HG03457 (cell line): Measurements from ENCODE around the gene WDR6.
"Not testable (repeated sequence)": the region's sequence is repeated elsewhere in the genome, so short reads cannot be mapped to it uniquely, and the experiment has no call there.

ENCODE experiments used
- ATAC-seq: cut with Tn5 transposase; IDR thresholded peaks from one replicate; pipeline ENCODE4 v1.9.1; 2021; ENCODE audit warnings: moderate number of reproducible peaks; ENCODE audit not compliant: unreplicated experiment

WDR6 gene

DNA sequence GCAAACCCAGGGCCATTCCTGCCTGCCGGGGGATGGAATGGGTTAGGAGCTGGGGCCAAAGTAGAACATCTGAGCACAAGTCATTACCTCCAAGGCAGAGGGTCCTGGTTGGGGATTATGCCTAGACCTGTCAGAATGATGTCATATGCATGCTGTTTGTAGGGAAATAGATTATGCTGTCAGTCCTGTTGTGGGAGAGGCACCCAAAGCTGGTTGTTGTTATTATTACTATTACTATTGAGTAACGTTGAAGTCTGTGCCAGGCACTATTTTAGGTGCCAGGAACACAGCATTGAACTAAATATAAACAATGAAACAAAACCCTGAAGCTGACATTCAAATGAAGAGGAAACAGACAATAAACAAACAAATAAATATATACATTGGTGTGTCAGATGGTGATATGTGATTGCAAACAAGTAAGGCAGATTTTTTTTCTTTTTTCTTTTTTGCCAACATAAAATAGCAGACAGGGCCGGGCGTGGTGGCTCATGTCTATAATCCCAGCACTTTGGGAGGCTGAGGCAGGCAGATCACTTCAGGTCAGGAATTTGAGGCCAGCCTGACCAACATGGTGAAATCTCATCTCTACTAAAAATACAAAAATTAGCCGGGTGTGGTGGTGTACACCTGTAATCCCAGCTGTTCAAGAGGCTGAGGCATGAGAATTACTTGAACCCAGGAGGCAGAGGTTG, 15.2 kb upstream of the WDR6 start:
- ATAC-seq: no peak

DNA sequence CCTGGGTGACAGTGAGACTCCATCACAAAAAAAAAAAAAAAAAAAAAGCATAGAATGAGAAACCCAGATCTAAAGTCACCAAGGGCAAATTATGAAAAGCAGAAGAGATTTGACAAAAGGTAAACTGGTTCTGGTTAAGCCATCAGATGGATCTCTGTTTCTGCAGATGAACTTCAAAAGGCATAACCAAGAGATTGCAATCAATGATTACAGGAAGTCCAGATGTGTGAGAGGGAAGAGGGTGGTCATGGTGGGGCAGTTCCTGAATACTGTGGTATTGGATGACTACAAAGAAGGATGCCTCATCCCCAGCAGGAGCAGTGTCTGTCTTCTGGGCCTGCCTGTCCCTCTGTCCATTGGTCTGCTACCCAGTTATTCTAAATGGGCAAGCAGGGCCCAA, 13.4 kb upstream of the WDR6 start:
- no peak for ATAC-seq

DNA sequence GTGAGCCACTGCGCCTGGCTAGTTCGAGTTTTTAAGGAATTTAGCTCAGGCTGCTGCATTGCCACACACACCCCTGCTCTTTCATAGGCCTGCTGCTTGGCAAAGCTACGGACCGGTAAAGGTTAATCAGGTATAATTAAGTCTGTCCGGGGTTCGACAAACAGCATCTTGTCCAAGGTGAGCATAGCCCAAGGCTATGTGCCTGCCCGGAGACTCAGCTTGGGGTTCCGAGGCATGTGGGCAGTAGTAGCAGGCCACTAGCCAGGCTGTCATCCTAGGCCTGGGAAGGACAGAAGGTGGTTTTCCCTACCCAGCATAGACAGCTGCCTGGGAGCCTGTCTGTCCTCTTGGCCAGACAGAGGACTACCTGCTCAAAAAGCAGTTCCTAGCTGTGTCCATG, 10.6 kb upstream of the WDR6 start:
- no peak for ATAC-seq

DNA sequence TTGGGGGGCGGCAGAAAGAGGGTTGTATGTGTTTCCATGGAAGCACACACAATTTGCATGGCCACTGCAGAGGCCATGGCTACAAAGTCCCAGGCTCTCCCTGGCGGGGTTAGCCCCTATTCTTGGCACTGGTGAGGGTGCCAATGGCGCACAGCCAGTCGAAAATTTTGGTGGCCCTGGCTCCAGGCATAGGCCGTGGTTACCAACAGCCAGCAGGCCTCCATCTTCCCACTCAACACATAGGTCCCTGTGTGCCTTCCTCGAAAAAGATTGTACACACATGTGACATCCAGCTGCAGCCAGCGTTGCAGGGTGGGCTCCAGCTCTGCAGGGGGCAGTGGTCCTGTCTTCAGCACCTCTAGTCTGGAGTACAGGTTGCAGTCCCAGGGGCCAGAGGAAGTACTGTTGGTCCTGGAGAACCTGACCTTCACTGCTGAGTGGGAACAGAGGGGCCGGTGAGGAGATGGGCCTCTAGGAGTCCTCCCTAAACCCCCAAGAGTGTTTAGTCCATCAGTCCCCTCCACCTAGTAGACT, 10.0 kb upstream of the WDR6 start:
- ATAC-seq: no peak

DNA sequence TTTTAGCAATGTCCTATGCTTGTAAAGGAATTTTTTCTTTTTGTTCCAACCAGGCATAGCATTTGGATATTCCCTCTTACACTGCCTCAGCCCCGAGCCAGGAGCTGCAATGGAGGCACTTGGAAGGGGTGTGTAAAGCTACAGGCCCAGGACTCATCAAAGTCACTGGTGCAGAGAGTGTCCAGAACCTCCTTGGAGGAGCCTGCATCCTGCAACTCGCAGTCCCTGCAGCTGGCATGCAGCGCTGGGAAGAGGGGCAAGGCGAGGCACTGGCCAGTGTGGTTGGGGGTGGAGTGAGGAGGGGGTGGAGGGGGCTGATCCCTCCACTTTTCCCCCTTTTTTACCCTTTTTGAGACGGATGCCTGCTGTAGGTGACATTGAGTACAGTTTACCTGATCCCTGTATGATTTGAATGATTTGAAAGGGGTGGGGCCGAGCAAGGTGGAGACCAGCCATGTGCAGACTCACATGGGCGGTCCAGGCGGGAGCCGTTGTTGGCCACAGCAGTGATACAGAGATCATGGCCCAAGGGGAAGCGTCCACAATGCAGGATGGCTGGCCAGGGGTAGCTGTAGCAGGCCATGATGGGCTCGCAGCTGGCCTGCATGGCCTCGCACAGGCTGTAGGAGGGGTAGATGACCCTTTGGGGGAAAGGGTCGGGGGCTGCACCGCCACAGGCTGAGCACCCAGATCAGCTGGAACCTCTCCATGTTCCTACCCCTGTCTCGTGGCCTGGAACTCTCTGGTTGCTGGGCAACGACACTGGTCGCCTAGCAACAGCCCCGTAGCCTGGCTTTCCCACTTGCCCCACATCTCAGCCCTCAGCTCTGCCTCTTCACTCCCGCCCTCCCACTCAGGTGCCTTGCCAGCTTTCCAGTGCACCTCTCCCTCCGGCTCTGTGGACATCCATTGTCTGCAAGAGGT, 9.2 kb upstream of the WDR6 start:
- no peak for ATAC-seq

DNA sequence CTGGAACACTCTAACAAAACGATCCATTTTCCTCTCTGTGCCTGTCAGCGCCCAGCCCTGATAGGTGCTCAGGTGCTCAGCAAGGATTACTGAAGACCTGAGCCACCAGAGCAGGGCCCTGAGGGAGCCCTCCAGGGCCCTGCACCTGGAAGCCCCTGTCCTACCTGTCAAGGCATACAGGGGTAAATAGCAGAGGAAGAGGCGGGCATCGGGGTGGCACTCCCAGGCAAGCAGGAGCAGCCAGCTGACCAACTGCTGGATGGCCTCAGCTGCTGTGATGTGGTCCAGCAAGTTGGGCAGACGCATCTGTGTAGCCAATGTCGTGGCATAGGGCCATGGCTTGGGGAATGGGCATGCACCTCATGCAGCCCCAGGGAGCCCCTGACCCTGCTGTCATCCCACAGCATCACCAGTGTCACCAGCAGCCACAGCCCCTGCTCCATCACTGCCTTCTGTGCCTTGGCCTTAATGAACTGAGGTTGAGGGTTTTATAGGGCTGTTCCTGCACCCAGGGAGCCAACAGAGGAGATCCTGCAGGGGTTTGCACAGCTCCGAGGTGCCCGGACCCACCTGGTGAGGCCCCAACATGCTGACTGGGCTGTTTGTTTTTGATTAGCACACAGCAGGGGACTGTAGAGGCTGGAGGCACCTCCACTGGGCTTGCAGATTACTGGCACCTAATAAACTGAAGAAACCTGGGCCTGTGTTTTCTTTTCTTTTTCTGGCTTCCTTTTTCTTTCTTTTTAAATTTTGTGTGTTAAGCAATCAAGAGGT, 7.9 kb upstream of the WDR6 start:
- ATAC-seq: no peak

DNA sequence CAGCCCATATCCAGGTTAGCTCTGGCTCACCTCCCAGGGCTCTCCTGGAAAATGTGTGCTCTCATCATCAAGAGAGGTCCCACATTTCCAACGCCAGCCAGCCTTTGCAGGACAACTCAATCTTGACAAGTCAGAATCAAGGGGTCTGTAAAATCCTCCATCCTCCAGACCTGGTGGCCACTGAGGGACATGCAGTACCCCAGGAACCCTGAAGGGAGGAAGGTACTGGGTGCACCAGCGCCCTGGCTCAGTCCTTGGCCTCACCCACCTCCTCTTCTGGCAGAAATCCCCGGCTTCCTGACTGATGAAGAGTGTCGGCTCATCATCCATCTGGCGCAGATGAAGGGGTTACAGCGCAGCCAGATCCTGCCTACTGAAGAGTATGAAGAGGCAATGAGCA, 6.0 kb upstream of the WDR6 start:
- ATAC-seq: no peak

DNA sequence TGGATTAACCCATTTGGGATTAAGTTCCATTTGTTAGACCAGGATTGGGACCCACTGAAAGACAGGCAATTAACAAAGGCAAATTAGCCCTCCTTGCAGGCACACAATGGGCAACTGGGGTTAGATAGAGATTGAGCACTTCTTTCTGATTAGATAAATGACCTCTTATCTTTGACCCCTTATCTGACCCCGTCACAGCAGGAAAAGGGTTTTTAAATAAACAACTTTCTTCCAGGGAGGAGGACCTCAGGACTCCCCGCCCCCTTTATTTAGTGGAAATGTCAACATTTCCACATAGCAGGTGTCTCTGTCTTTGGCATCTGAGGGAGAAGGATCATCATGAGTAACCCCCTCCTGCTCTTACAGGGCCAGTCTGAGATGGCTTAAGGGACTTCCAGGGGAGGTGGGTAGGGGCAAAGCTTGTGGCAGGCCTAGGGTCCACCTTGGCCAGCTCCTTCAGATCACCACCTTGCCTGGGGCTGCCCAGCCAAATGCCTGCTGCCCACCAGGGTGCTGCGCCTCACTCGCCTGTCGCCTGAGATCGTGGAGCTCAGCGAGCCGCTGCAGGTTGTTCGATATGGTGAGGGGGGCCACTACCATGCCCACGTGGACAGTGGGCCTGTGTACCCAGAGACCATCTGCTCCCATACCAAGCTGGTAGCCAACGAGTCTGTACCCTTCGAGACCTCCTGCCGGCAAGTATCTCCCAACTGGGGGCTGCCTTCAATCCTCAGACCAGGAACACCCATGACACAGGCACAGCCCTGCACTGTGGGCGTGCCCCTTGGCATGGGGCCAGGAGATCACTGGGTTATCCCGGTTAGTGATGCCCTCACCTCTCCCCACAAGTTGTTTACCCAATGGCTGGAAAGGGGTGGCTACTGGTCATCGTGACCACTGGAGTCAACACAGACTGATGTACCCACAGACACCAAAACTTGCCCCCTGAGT, 2.6 kb upstream of the WDR6 start:
- ATAC-seq: no peak

DNA sequence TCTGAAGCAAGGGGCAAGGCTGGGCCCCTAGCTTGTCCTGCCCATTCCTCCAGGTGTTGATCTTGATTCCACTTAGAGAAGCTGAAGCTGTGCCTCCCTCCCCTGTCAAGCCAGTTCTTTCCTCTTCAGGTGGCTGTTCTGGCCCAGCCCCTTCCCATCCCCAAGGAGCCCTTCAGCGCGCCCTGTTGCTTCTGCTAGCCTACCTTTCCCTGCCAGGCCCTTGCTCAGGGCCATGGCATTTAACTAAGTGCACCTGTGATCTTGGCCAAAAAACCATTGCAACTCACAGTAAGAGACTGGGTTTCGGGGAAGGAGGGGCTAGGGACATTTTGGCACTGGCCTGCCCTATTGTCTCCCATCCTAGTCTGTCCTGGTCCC, 1.9 kb upstream of the WDR6 start:
- no peak for ATAC-seq

DNA sequence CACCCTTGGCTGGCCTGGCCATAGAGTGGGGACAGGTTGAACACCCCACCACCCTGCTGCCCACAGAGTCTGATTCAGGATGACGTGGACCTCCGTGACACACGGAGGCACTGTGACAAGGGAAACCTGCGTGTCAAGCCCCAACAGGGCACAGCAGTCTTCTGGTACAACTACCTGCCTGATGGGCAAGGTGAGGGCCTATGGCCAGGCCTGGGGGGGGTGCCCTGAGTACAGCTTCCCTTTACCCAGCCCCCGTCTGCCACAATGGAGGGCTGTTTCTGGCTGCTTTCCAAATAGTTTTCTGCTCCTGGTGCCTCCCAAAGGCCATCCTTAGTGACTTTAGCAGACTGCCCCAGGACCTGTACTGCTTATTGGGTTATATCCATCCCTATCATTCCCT, 1.2 kb upstream of the WDR6 start:
- ATAC-seq: no peak

DNA sequence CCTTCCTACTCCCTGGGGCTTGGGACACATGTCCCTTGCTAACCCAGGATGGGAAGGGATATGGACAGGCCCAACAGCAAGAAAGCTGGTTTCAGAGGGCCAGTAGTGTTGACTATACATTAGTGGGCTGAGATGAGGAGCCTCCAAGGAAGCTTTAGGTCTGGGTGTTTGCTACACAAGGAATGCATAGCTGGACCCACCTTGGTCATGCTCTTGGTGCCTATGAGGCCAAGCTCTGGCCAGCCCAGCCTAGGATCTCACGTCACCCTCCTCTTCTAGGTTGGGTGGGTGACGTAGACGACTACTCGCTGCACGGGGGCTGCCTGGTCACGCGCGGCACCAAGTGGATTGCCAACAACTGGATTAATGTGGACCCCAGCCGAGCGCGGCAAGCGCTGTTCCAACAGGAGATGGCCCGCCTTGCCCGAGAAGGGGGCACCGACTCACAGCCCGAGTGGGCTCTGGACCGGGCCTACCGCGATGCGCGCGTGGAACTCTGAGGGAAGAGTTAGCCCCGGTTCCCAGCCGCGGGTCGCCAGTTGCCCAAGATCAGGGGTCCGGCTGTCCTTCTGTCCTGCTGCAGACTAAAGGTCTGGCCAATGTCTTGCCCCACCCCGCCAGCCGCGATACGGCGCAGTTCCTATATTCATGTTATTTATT, 653 bp upstream of the WDR6 start:
- no peak for ATAC-seq

DNA sequence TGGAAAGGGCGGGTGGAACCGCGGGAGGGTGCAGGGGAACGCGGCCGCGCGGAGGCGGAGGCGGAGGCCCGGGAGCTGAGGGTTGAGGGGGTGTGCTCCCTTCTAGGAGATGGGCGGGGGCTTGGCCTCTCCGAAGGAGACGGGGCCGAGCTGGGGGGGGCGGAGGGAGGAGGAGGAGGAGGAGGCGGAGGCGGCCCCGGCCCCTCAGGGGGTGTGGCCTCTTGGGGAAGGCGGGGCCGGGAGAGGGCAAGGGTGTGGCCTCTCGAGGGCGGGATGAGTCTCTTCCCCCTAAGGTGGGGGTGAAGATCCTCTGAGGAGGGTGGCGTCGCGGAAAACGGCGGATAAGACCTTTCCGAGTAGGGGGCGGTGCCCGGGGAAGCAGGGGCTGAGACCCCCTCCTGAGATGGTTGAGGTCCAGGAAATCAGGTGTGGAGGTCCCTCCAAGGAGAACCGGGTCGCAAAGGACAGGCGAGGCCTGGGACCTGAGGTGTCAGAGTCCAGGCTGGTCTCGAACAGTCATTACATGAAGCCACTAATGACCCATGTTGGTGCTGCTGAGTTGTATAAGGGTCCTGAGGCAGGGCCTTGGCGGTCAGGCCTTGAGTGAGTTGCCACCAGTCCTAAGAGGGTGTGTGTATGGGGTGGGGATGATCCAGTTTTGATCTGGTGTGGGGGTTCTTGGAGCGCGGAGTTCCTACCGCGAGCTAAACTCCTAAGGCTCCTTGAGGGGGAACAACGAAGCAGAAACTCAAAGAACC, 759 bp downstream of the WDR6 start:
- peak; percentile 17 for ATAC-seq

DNA sequence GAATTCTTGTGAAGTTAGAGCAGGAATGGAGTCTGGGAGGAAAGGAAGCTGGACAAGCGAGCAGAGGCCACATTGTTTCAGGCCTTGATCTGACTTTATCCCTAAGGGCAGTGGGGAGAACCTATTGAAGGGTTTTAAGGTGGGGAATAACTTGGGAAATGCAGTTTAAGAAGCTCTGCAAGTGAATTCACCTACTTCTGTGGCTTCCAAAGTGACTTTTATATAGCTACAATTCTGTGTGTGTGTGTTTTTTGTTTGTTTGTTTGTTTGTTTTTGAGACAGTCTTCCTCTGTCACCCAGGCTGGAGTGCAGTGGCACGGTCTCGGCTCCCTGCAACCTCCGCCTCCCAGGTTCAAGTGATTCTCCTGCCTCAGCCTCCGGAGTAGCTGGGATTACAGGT, 1.4 kb downstream of the WDR6 start:
- ATAC-seq: not testable (repeated sequence)

DNA sequence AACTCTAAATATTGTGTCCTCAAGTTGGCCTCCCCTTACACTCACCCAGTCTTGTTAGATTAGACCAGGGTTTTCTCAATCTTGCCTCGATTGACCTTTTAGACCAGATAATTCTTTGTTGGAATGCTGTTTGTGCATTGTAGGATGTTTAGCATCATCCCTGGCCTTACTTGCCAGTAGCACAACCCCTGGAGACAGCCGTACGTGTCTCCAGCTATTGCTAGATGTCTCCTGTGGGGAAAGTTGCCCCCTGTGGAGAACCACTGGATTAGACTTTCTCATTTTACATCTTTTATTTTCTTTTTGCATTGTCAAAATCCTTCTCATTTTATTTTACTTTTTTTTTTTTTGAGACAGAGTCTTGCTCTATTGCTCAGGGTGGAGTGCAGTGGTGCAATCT, 2.2 kb downstream of the WDR6 start:
- ATAC-seq: no peak

DNA sequence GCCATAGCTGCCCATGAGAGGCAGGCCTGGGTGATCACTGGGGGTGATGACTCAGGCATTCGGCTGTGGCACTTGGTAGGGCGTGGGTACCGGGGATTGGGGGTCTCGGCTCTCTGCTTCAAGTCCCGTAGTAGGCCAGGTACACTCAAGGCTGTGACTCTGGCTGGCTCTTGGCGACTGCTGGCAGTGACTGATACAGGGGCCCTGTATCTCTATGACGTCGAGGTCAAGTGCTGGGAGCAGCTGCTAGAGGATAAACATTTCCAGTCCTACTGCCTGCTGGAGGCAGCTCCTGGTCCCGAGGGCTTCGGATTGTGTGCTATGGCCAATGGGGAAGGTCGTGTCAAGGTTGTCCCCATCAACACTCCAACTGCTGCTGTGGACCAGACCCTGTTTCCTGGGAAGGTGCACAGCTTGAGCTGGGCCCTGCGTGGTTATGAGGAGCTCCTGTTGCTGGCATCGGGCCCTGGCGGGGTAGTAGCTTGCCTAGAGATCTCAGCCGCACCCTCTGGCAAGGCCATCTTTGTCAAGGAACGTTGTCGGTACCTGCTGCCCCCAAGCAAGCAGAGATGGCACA, 5.3 kb downstream of the WDR6 start:
- ATAC-seq: no peak

DNA sequence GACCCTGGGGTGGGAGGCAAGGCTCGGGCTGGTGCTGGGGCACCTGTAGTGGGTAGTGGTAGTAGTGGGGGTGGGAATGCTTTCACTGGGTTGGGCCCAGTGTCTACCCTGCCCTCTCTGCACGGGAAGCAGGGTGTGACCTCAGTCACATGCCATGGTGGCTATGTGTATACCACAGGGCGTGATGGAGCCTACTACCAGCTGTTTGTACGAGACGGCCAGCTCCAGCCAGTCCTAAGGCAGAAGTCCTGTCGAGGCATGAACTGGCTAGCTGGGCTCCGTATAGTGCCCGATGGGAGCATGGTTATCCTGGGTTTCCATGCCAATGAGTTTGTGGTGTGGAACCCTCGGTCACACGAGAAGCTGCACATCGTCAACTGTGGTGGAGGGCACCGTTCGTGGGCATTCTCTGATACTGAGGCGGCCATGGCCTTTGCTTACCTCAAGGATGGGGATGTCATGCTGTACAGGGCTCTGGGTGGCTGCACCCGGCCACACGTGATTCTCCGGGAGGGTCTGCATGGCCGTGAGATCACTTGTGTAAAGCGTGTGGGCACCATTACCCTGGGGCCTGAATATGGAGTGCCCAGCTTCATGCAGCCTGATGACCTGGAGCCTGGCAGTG, 6.0 kb downstream of the WDR6 start:
- ATAC-seq: no peak

DNA sequence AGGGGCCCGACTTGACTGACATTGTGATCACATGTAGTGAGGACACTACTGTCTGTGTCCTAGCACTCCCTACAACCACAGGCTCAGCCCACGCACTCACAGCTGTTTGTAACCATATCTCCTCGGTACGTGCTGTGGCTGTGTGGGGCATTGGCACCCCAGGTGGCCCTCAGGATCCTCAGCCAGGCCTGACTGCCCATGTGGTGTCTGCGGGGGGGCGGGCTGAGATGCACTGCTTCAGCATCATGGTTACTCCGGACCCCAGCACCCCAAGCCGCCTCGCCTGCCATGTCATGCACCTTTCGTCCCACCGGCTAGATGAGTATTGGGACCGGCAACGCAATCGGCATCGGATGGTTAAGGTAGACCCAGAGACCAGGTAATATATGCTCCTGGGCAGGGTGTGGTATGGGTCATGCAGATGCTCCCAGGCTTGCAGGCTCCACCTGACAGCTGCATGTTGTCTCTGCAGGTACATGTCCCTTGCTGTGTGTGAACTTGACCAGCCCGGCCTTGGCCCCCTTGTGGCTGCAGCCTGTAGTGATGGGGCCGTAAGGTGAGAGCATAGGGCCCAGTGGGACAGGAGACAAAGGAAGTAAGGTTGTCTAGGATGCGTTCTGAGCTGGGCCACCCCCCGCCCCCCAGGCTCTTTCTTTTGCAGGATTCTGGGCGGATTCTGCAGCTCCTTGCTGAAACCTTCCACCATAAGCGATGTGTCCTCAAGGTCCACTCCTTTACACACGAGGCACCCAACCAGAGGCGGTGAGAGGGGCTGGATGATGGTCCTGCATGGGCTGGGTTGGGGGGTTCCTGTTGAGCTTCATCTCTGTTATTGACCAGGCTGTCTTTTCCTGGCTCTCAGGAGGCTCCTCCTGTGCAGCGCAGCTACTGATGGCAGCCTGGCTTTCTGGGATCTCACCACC, 6.8 kb downstream of the WDR6 start:
- ATAC-seq: no peak
